HG03354 (cell line): Measurements from ENCODE around the gene KRTAP5-5.
"Not testable (repeated sequence)": the region's sequence is repeated elsewhere in the genome, so short reads cannot be mapped to it uniquely, and the experiment has no call there.

Experiments
- ATAC-seq: cut with Tn5 transposase; IDR thresholded peaks from one replicate; pipeline ENCODE4 v1.9.1; 2021; ENCODE audit warnings: mild to moderate bottlenecking; ENCODE audit not compliant: unreplicated experiment, poor library complexity, severe bottlenecking

KRTAP5-5 gene

GRCh38 chr11:1654388-1655167, 25.0 kb downstream of the KRTAP5-5 start:
- ATAC-seq = no peak

GRCh38 chr11:1655168-1656060, 25.8 kb downstream of the KRTAP5-5 start:
- no peak for ATAC-seq

- ATAC-seq = no peak
Observed at GRCh38 chr11:1656061-1656441, 26.5 kb downstream of the KRTAP5-5 start.

DNA sequence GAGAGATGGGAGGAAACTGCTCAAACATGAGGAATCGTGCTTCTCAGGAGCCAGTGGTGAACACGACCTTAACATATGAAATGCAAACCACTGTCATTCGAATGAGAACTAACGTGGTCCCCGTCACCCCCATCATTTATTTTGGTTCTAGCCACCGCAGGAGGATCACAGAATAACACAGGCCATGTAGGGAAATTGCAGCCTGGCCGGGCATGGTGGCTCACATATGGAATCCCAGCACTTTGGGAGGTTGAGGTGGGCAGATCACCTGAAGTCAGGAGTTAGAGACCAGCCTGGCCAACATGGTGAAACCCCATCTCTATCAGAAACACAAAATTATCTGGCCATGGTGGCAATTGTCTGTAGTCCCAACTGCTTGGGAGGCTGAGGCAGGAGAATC, 27.1 kb downstream of the KRTAP5-5 start:
- no peak for ATAC-seq

- no peak for ATAC-seq
Observed at GRCh38 chr11:1659506-1659905, 29.9 kb downstream of the KRTAP5-5 start.

DNA sequence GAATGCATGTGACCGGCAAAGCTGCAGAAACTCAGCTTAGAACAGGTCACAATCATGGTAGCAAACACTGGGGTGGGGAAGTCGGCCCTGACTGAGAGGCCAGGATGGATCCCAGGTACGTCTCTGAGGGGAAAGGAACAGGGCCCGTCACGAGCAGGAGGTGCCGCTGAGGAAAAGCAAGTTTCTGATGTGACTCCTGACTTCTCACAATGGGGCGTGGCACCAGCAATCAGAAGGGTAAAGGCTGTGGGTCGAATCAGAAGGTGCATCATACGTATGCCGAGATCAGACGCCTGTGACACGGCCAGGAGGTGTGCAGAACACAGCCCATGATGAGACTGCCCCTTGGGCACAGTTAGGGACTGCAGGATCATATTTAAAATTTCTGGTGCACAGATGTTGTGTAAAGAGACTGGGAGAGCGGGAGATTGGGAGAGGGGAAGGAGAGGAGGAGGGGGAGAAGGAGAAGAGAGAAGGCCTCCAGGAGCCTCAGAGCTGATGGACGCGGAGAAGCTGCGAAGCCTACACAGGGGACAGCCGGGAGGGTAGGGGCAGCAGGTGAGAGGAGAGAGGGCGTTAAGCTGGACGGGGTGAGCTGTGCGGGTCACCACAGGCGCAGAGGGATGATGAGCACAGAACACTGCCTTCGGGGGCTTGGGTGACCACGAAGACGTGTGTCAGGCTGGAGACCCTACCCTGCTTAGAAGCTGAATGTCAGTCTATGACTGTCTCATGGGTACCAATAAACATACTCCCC, 30.7 kb downstream of the KRTAP5-5 start:
- no peak for ATAC-seq

- ATAC-seq = not testable (repeated sequence)
Observed at GRCh38 chr11:1661454-1662269, 32.1 kb downstream of the KRTAP5-5 start.

- not testable (repeated sequence) for ATAC-seq
Observed at GRCh38 chr11:1662699-1663283, 33.2 kb downstream of the KRTAP5-5 start.

- no peak for ATAC-seq
Observed at GRCh38 chr11:1665313-1665712, 35.7 kb downstream of the KRTAP5-5 start.

DNA sequence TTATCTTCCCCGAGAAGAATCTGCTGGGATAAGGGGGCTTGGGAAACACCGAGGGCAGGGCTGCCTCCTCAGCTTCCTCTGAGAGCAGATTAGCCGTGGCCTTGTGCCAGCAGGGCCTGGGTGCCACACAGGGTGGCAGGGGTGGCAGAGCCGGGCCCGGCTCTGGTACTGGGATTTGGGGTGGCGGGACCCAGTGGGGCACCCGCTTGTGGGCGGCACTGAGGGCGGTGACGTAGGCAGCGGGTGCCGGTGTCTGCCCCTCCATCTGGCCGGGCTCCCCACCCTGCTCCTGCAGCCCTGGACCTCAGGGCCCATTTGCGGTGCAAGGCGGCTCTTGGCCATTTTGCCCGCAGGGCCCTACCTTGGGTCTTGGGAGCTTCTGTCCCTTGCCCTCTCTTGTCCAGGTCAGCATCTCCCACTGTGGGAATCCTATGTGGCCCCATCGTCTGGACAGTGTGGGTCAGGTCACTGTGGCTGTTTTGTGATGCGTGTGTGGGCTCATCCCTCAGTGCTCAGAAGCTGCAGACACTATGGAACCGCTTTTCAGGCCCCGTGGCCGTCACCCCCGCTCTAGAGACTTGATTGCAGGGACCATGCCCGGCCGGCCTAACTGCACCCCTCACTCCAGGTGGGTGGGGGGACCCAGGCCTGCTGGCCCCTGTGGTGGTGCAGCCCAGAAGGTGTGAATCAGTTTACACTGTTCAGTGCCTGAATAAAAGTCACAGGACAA, 37.7 kb downstream of the KRTAP5-5 start:
- no peak for ATAC-seq

- ATAC-seq = no peak
Observed at GRCh38 chr11:1667906-1668305, 38.3 kb downstream of the KRTAP5-5 start.

GRCh38 chr11:1668911-1669473, 39.4 kb downstream of the KRTAP5-5 start:
- no peak for ATAC-seq

DNA sequence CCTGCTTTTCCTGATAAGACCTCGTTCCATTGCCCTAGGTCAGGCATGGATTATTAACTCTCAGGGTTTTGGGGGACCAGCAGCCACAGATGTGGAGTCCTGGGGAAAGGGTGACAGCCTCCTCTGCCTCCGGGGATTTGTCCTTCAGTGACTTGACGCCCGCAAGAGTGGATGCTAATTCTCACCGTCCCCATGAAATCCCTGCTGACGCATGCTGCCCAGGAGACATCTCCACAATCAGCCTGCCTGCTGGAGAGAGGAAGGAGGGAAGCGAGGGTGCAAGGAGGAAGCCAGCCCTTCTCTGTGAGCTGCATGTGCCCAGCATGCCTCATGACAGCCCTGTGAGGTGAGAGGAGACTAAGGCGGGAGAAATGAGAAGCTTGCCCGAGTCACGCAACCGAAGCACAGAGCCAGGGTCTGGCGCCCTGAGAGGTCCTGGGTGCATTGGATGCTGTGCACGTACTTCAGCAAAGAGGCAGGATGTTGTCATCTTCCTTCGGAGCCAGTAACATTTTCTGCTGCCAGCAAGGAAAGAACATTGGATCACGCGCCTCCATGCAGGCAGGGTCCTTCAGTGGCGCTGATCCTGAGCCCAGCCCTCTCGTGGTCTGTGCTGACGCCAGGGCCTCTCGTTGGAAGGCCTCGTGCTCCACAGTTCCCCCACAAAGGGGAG, 40.1 kb downstream of the KRTAP5-5 start:
- ATAC-seq = no peak

GRCh38 chr11:1670457-1670856, 40.9 kb downstream of the KRTAP5-5 start:
- not testable (repeated sequence) for ATAC-seq

DNA sequence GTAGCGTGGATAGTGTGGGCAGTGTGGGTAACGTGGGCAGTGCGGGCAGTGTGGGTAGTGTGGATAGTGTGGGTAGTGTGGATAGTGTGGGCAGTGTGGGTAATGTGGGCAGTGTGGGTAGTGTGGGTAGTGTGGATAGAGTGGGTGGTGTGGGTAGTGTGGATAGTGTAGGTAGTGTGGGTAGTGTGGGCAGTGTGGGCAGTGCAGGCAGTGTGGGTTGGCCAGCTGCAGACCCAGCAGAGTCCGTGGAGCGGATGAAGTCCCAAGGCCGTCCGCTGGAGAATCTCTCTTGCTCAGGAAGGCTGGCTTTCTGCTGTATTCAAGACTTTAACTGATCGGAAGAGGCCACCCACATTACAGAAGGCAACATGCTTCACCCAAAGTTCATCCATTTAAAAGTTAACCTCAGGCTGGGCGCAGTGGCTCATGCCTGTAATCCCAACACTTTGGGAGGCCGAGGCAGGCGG, 41.4 kb downstream of the KRTAP5-5 start:
- ATAC-seq = no peak

DNA sequence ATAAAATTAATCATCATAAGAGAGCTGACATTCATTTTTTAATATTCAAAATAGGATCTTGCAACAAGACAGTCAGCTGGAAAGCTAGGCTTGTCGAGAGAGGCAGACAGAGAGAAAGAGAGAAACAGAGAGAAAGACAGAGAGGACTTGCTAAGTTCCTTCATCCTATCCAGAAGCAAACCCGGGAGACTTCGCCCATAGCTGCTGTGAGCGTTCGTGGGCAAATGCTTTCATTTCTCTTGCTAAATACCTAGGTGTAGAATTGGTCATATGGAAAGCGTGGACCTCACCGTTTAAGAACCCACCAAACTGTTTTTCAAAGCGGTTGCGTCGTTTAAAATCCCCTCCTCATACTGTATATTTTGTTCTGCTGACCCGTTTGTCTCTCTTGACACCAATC, 42.1 kb downstream of the KRTAP5-5 start:
- no peak for ATAC-seq

DNA sequence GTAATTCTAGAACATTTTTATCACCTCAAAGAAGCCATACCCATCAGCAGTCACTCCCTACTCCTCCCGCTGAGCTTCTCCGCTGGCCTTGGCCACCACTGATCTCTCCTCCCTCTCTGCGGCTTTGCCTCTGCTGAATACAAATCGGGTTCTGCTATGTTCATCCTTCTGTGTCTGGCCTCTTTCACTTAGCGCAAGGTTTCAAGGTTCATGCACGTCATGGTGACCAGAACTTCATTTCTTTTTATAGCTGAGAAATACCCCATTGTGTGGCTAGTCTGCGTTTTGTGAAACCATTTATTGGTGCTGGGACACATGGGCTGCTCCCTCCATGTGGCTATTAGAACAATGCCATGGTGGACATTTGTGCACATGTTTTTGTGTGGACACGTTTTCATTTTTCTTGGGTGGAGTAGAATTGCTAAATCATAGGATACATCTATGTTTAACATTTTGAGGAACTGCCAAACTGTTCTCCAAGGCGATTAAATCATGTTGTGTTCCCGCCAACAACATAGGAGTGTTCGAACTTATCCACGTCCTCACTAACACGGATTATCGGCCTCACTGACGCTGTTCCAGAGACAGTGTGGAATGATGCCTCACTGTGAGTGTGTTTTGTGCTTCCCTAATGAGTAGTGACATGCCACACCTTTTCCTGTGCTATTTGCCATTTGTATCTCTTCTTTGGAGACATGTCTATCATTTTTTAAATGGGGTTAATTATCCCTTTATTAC, 43.2 kb downstream of the KRTAP5-5 start:
- ATAC-seq = no peak
